COLO829 (cell line): Measurements from ENCODE around the gene MSL3.

ENCODE experiments used
- DNase-seq: peaks from one replicate; pipeline ENCODE4 v3.0.0; 2012; ENCODE audit warnings: low spot score

The MSL3 gene

DNA sequence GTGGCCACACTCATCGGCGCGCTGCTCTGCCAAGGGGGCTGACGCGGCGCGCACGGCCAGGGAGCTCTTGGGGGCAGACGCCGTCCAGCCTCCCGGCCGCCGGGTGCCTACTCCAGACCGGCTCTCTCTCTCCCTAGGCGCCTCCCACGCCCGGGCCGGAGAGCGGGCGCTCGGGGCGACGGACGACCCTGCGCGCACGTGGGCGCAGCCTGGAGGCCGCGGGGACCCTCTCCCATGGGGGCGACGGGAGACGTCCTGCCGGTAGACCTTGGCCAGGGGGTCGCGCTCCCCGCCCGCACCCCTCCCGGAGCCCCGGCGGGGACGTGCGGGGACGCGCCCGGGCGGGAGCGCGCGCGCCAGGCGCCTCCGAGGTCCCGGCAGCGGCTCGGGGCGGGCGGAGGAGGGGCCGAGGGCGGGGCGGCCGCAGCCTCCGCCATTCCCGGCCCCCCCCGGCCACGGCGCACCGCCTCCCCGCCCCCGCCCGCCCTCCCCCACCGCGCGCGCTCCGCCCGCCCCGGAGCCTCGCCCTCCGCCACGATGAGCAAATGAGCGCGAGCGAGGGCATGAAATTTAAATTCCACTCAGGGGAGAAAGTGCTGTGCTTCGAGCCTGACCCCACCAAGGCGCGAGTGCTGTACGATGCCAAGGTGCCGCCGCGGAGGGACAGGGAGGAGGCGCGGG, at the start of gene MSL3:
Gene MSL3 (plus strand): TSS at position 519 of the 681 bp plus-strand sequence. CDS start 27 bp downstream, at position 546.
- DNase-seq, result peak; percentile 24

DNA sequence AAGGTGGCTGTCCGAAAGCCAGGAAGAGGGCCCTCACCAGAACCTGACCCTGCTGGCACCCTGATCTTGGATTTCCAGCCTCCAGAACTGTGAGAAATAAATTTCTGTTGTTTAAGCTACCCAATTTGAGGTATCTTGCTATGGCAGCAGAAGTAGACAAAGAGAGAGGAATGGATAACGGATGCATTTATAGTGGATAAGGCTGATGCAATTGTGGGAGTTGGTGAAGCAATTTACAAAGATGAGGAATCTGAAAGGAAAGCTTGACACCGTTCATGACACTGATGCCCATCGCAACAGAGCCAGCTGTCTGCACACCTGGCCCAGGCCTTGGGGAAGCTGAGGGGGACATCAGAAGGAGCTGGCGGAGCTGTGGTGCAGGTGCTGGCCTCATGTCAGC, 35.7 kb upstream of the MSL3 start:
- no peak for DNase-seq

- DNase-seq, result peak; percentile 49
These were observed 33.7 kb upstream of the MSL3 start for GRCh38 chrX:11724122-11725017.

DNA sequence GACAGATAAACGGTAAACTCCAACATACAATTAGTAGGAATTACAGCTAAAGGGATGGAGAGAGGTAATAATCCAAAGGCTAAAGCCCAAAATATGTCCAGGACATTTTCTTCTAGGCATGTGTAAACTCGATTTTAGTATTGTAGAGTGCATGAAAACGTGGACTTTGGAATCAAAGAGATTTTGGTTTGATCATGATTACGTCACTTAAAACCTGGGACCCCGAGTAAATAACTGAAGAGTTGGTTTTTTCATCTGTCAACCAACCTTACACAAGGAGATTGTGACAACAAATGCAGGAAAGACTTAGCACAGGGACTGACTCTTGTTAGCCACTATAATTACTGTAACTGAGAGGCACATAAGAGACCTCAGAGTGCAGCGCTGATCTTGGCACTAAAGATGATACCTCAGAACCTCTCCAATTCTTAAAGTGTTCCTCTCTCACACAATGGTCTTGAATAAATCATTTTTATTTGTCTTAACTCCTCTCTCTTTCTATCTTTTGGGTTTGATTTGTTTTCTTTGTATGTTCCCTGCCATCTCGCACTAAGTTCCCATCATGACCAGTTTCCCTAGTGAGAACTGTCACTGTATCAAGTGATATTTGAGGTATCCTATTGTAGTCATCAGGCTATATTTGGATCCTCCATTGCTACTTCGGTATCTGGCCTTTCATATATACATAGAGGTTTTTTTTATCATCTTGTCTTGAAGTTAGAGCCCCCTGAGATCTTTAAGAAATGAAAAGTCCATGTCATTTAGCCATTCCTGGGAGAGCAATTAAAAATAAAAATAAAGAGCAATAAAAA, 32.2 kb upstream of the MSL3 start:
- no peak for DNase-seq

GRCh38 chrX:11728556-11728955, 29.5 kb upstream of the MSL3 start:
- DNase-seq, result no peak

DNA sequence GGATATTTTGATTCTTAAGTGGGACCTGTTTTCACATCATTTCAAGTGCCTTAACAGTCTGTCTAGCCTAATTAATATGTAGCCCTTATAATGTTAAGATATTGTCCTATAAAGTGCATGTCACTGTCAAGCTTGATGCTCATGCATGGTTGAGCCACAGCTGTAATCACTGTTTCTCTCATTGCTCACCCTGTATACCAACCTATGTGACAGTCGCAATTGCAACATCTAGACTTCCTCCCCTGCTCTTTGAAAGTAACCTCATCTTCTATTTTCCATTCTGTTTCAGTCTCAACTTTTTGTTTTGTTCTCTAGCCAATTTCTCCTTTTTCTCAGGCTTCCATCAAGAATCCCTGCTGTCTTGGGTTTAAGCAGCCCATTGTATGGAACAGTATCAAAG, 24.4 kb upstream of the MSL3 start:
- no peak for DNase-seq

GRCh38 chrX:11739776-11740175, 18.3 kb upstream of the MSL3 start:
- no peak for DNase-seq

DNA sequence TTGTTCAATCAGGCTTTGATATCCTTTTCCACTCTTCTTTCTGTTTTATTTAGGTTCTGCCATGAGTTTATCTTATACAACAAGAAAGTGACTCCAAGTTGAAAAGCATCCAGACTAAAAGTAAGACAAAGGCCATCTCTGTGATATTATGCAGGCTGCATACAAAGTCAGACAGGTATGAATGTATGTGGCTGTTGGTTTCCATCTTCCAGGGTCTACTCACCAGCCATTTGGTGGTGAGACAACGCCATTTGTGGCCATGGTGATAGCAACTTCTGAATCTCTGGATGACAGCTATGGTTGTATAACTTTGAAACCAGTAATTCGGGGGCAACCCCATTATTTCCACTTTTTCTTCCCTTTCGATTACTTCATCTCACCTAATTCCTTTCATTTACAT, 17.2 kb upstream of the MSL3 start:
- no peak for DNase-seq

DNA sequence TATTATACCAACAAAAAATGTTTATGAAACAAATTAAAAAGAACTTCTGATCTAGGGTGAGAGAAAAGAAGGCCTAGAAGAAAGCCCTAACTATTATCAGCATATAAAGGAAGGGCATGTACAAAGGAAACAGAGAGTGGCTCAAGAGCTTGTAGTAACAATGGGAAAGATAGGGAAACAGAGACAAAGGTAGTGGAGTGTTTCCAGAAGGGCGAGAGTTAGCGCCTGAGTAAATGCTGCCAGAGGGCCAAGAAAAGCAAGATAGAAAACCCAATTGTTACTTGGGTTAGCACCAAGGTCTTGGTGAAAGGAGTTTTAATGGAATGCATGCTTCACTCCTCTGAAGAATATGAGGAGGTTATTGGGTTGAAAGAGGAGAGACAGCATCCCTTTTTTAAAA, 16.5 kb upstream of the MSL3 start:
- no peak for DNase-seq

- no peak for DNase-seq
These were observed 12.2 kb upstream of the MSL3 start for GRCh38 chrX:11745881-11746280.

DNA sequence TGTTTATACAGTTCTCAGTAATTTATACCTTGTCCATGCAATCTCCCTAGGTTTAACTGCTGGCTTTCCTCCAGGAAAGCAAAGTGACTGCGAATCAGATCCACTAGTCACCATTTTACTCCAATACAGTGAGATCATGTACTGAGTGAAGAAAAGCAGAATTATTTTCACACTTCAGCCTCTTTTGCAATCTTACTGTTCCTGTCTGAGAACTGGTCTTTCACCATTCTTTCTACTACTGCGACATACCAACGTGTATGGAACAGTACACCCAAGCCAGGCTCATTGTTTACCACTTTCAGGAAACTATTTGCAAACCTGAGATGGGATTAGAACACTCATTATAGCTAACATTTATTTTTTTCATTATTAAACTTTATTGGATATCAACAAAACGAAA, 8.0 kb upstream of the MSL3 start:
- no peak for DNase-seq

GRCh38 chrX:11750694-11751093, 7.3 kb upstream of the MSL3 start:
- no peak for DNase-seq

- no peak for DNase-seq
These were observed 6.8 kb upstream of the MSL3 start for GRCh38 chrX:11751261-11751660.

GRCh38 chrX:11753668-11754067, 4.4 kb upstream of the MSL3 start:
- no peak for DNase-seq

DNA sequence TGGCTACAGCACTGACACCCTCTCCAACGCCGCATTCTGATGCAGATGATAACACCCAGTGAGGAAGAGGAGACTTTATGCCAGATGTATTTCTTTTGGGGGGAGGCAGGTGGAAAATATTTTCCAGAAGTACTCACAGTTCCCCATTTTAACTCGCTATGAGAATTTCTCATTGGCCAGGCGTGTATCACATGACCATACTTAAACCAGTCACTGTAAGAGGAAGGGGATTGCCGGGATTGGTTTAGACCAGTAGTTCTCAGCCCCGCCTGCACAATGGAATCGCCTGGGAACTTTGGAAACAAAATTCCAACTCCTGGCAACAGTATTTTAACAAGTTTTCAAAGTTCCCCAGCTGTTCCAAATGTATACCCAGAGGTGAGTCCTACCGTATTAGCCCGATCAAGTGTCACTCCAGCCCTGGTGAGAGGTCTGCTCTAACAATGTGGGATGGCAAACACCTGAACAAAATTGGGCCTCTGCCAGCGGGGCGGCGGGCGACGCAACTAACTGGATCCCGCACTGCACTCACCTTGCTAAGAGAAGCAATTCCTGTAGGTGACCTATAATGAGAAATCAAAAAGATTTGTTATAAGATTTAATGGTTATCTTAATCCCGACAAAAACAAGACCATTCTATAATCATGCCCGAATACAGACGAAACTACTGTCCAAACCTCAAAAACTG, 2.9 kb upstream of the MSL3 start:
- DNase-seq, result no peak

DNA sequence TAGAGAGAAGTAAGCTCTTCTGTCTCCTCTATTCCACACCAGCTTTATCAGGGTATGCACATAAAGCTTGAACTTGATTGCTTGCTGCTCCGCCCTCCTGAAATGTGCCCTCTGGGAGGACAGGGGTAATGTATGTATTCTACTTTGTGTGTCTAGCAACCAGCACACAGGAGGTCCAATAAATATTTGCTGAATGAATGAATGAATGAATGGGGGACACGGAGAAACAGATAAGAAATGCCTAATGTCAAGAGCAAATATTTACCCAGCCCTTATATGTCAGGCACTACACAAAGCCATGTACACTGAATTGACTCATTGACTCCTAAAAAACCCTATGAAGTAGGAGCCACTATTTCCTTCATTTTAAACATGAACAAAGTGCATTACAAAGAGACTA, 2.3 kb upstream of the MSL3 start:
- no peak for DNase-seq

- DNase-seq, result no peak
These were observed 1.4 kb upstream of the MSL3 start for GRCh38 chrX:11756354-11757318.

- no peak for DNase-seq
These were observed 679 bp upstream of the MSL3 start for GRCh38 chrX:11757397-11757718.

DNA sequence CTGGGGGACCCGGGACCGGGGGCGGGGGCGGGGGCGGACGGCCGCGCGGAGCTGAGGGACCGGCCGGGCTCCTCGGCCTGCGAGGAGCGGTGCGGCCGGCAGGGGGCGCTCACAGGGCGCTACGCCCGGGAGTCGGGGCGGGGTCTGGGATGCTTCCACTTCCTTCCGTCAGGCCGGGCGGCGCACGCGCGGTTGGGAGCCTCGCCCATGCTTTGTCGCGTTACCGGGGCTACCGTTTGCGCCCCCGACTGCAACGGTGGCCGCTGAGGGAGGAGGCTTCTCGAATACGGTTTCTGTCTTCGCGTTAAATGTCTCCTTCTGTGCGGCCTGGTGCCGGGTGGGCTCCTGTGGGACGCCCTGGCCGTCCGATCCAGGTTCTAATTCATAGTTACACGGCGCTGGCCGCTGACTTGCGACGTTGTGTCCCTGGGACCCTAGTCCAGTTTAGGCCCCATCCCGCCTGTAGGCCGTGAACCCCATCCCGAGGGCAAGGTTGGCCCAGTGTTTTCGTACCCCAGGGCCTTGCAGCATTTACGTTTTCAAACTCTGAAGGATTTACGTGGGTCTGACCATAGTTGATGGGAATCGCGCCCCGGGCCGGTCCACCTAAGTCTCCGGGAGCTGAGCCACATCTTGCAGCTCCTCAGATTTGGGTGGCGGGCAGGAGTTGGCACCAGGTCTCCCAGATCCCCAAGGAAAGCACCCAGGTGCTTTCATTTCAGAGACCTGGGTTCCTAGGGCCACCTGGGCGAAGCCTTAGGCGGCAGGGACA, 549 bp downstream of the MSL3 start:
- DNase-seq, result peak; percentile 76

DNA sequence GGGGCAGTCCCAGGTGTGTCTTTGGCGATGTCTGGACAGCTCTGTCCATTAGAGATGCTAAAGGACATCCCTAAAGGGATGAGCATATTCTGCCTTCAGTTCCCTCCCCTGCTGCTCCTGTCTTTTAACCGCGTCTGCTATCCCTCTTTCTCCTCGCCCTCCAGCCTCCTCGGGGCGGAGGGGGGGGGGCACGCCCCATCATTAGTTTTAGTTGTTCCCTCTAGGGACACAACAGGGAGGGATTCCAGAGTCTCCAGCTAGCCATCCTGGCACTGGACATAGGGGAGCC, 1.1 kb downstream of the MSL3 start:
- no peak for DNase-seq
